ENCODE data around the gene CD86.

GRCh38 chr3:122060040-122060698 is 5.0 kb downstream of the CD86 start:
- no peak for TF ChIP-seq CTCF (IDR thresholded peaks at IDR 0.05 in 8 of 11, conservative IDR thresholded peaks at IDR 0.05 in 3 of 11)
- TF ChIP-seq POLR2A (IDR thresholded peaks at IDR 0.05): no peak
- no peak for TF ChIP-seq POLR2AphosphoS5 (IDR thresholded peaks at IDR 0.05)

All from spleen (tissue), 7 donors.